Small intestine (tissue), 7 donors: ENCODE data around the gene LRRC28. TPM values are rescaled to one million over a fixed set of nuclear protein-coding genes. Genes with fewer than 3 reads are reported as not detected.

Experiments used
- DNase-seq, 2 donors: peaks; one replicate each; pipeline versions ENCODE4 v3.0.0 to v3.0.0-alpha.2; 2013
- FAIRE-seq: peaks from 2 replicates; lab custom pipeline; 2012; peaks lifted over from hg19 to GRCh38; lab: Jason Lieb, UNC
- H3K27ac ChIP-seq, 3 donors: one replicate each; pipeline ENCODE4 v1.5.1; 2013; ENCODE audit warnings: low read length in 2 of 3, mild to moderate bottlenecking in 2 of 3, control low read depth in 1 of 3, inconsistent platforms in 1 of 3, low read depth in 1 of 3, moderate library complexity in 1 of 3
- H3K27me3 ChIP-seq, 3 donors: one replicate each; pipeline ENCODE4 v1.6.1; 2013; ENCODE audit warnings: low read length in 3 of 3, inconsistent platforms in 1 of 3; ENCODE audit not compliant: control insufficient read depth in 3 of 3, insufficient read depth in 3 of 3
- H3K36me3 ChIP-seq, 3 donors: one replicate each; pipeline ENCODE4 v1.6.1; 2013; ENCODE audit warnings: low read length in 3 of 3, inconsistent platforms in 1 of 3, low read depth in 1 of 3, mild to moderate bottlenecking in 1 of 3, moderate library complexity in 1 of 3; ENCODE audit not compliant: control insufficient read depth in 3 of 3, insufficient read depth in 2 of 3
- H3K4me1 ChIP-seq, 3 donors: one replicate each; pipeline ENCODE4 v1.6.1; 2013; ENCODE audit warnings: low read length in 2 of 3, inconsistent platforms in 1 of 3, low read depth in 1 of 3, mild to moderate bottlenecking in 1 of 3, moderate library complexity in 1 of 3; ENCODE audit not compliant: control insufficient read depth in 3 of 3, insufficient read depth in 2 of 3
- H3K4me3 ChIP-seq, 3 donors: one replicate each; pipeline ENCODE4 v1.5.1; 2013; ENCODE audit warnings: low read length in 3 of 3, control low read depth in 1 of 3, inconsistent platforms in 1 of 3, low read depth in 1 of 3, mild to moderate bottlenecking in 1 of 3, moderate library complexity in 1 of 3
- H3K9me3 ChIP-seq, 2 donors: one replicate each; pipeline ENCODE4 v1.6.1; 2013; ENCODE audit warnings: low read depth in 1 of 2, low read length in 1 of 2; ENCODE audit not compliant: control insufficient read depth in 2 of 2, insufficient read depth in 1 of 2
- WGBS, 3 donors: extraction: QIAGEN DNeasy Blood & Tissue Kit; methylation state at CpG; one replicate each; pipeline ENCODE4 v1.1.7; 2013; 5-methylcytosine and 5-hydroxymethylcytosine counted together
- polyA plus RNA-seq, 4 donors: library from polyadenylated mRNA; stranded (reverse) in 3 of 4; unstranded in 1 of 4; fragments of 200-250 nt in 3 of 4; fragments of 120-200 nt in 1 of 4; gene quantifications; one replicate each; pipeline versions ENCODE4 v1.2.1 to v1.2.3, GENCODE V29; 2013
- donor health status: healthy with polysubstance abuse.
- donor health status: control.
- donor health status: control.
- donor health status: Bipolar disorder and iron deficiency.
- donor health status: healthy.

The LRRC28 gene
- polyA plus RNA-seq, 4 donors = 23.7 to 46.7 (median 36.9) TPM

- no peaks in the 10 kb centered on the region for H3K36me3 ChIP-seq
- H3K27ac ChIP-seq = no peak overlapping the region
- H3K27me3 ChIP-seq = no peaks in the 10 kb centered on the region
- 22 to 51% (median 29%) methylated on average over 7 of the region's 7 CpGs for WGBS, 3 donors
- peaks cover 0 to 22% (median 10%) of the 10 kb centered on the region in 3 donors for H3K4me1 ChIP-seq
- FAIRE-seq (no peak), DNase-seq (peak; percentile 27 to 41)
- no peaks in the 10 kb centered on the region for H3K9me3 ChIP-seq
- H3K4me3 ChIP-seq = peak overlapping the region in 2 of 3 donors; percentile 83 to 87
Observed at GRCh38 chr15:99252326-99252725, 1.0 kb downstream of the LRRC28 start.

GRCh38 chr15:99253381-99254090, 2.3 kb downstream of the LRRC28 start:
- Histone ChIP-seq H3K36me3 (no peaks in the 10 kb centered on the region), H3K4me3 (no peak overlapping the region), H3K27me3 (no peaks in the 10 kb centered on the region), H3K9me3 (no peaks in the 10 kb centered on the region), H3K4me1 (peaks cover 0 to 23% (median 10%) of the 10 kb centered on the region in 3 donors), H3K27ac (peak overlapping the region in 2 of 3 donors; percentile 5 to 8)
- FAIRE-seq = no peak
- WGBS, 3 donors = 69 to 81% (median 70%) methylated on average over 6 of the region's 6 CpGs
- DNase-seq = peak in 1 of 2 donors; percentile 25

GRCh38 chr15:99257107-99257750, 5.9 kb downstream of the LRRC28 start:
- H3K4me3 ChIP-seq = no peak overlapping the region
- no peaks in the 10 kb centered on the region for H3K9me3 ChIP-seq
- WGBS, 3 donors = 21 to 63% (median 45%) methylated on average over 12 of the region's 12 CpGs
- DNase-seq = peak; percentile 79 to 92
- H3K4me1 ChIP-seq = peaks cover 0 to 20% (median 8%) of the 10 kb centered on the region in 3 donors
- H3K27ac ChIP-seq = peak overlapping the region; percentile 8 to 60 (median 50)
- H3K27me3 ChIP-seq = no peaks in the 10 kb centered on the region
- FAIRE-seq = no peak
- H3K36me3 ChIP-seq = peaks cover 0 to 4% (median 2%) of the 10 kb centered on the region in 3 donors

- 89 to 93% (median 90%) methylated on average over 5 of the region's 5 CpGs for WGBS, 3 donors
- FAIRE-seq = no peak
Observed at GRCh38 chr15:99264125-99264524, 12.8 kb downstream of the LRRC28 start.

GRCh38 chr15:99265541-99266070, 14.3 kb downstream of the LRRC28 start:
- DNase-seq (no peak), FAIRE-seq (no peak)
- Histone ChIP-seq H3K27me3 (no peaks in the 10 kb centered on the region), H3K36me3 (peaks cover 0 to 13% (median 2%) of the 10 kb centered on the region in 3 donors), H3K9me3 (no peaks in the 10 kb centered on the region), H3K4me1 (peaks cover 0 to 17% (median 2%) of the 10 kb centered on the region in 3 donors), H3K27ac (no peak overlapping the region), H3K4me3 (no peak overlapping the region)
- 88 to 89% (median 88%) methylated on average over 3 of the region's 3 CpGs for WGBS, 3 donors

More at GRCh38 chr15:99264125-99264524, 12.8 kb downstream of the LRRC28 start:
- no peak overlapping the region for H3K27ac ChIP-seq
- H3K4me1 ChIP-seq = peaks cover 0 to 17% (median 2%) of the 10 kb centered on the region in 3 donors
- H3K27me3 ChIP-seq = no peaks in the 10 kb centered on the region
- H3K4me3 ChIP-seq = no peak overlapping the region
- no peaks in the 10 kb centered on the region for H3K9me3 ChIP-seq
- DNase-seq = no peak
- H3K36me3 ChIP-seq = peaks cover 0 to 13% (median 2%) of the 10 kb centered on the region in 3 donors

GRCh38 chr15:99267957-99268356, 16.7 kb downstream of the LRRC28 start:
- peaks cover 0 to 2% (median 0%) of the 10 kb centered on the region in 3 donors for H3K36me3 ChIP-seq
- H3K27ac ChIP-seq = peak overlapping the region in 1 of 3 donors; percentile 11
- peaks cover 0 to 17% (median 2%) of the 10 kb centered on the region in 3 donors for H3K4me1 ChIP-seq
- WGBS, 3 donors = 11 to 55% (median 46%) methylated on average over 3 of the region's 3 CpGs
- H3K4me3 ChIP-seq = no peak overlapping the region
- no peaks in the 10 kb centered on the region for H3K9me3 ChIP-seq
- FAIRE-seq (no peak), DNase-seq (no peak)
- H3K27me3 ChIP-seq = no peaks in the 10 kb centered on the region

GRCh38 chr15:99268431-99268830, 17.1 kb downstream of the LRRC28 start:
- FAIRE-seq = no peak
- Histone ChIP-seq H3K4me3 (no peak overlapping the region), H3K27ac (no peak overlapping the region), H3K4me1 (peaks cover 0 to 17% (median 2%) of the 10 kb centered on the region in 3 donors), H3K9me3 (no peaks in the 10 kb centered on the region), H3K36me3 (no peaks in the 10 kb centered on the region), H3K27me3 (no peaks in the 10 kb centered on the region)
- DNase-seq = no peak
- WGBS, 3 donors = 21 to 58% (median 27%) methylated on average over 5 of the region's 5 CpGs

- H3K4me1 ChIP-seq = peaks cover 0 to under 1% (median 0%) of the 10 kb centered on the region in 3 donors
- no peak for FAIRE-seq
Observed at GRCh38 chr15:99273801-99274200, 22.5 kb downstream of the LRRC28 start.

More at GRCh38 chr15:99273801-99274200, 22.5 kb downstream of the LRRC28 start:
- H3K4me3 ChIP-seq = no peak overlapping the region
- no peaks in the 10 kb centered on the region for H3K9me3 ChIP-seq
- H3K27me3 ChIP-seq = no peaks in the 10 kb centered on the region
- no peak overlapping the region for H3K27ac ChIP-seq
- WGBS, 3 donors = 70 to 91% (median 80%) methylated on average over 3 of the region's 3 CpGs
- DNase-seq = no peak
- H3K36me3 ChIP-seq = peaks cover 0 to 4% (median 2%) of the 10 kb centered on the region in 3 donors
